Chondrocyte (in vitro differentiated cells): Measurements from ENCODE around the gene TBC1D16. TPM values are rescaled to one million over a fixed set of nuclear protein-coding genes. Genes with fewer than 3 reads are reported as not detected.

Experiments
- DNase-seq: peaks from one replicate; pipeline ENCODE4 v3.0.0; 2021; ENCODE audit warnings: mixed read lengths, low spot score
- H3K27ac Mint-ChIP-seq: one replicate; pipeline ENCODE4 v1.8.0; 2021; ENCODE audit warnings: mild to moderate bottlenecking, moderate library complexity, mixed read lengths; ENCODE audit not compliant: unreplicated experiment
- H3K27me3 Mint-ChIP-seq: 2 replicates; pipeline ENCODE4 v1.8.0; 2021; ENCODE audit warnings: low read depth, mixed read lengths
- H3K36me3 Mint-ChIP-seq: 2 replicates; pipeline ENCODE4 v1.8.0; 2021; ENCODE audit warnings: low read depth, mixed read lengths
- H3K4me1 Mint-ChIP-seq: 2 replicates; pipeline ENCODE4 v1.8.0; 2021; ENCODE audit warnings: low read depth, mild to moderate bottlenecking, mixed read lengths
- H3K4me3 Mint-ChIP-seq: one replicate; pipeline ENCODE4 v1.8.0; 2021; ENCODE audit warnings: mild to moderate bottlenecking, moderate library complexity, mixed read lengths; ENCODE audit not compliant: unreplicated experiment
- H3K9me3 Mint-ChIP-seq: 2 replicates; pipeline ENCODE4 v1.8.0; 2021; ENCODE audit warnings: low read depth, mixed read lengths
- total RNA-seq: library from RNA; stranded (reverse); gene quantifications from 3 replicates; pipeline ENCODE4 v1.2.1, GENCODE V29; 2021
- TF ChIP-seq, protein P1 (sequence below): fragments of 200-600 bp; sonication (generic); IDR thresholded peaks from 2 replicates; pipeline ENCODE4 v1.5.0; 2021; ENCODE audit warnings: antibody characterized with exemption, mild to moderate bottlenecking, moderate library complexity

Gene TBC1D16
- total RNA-seq, 1 donor from 2014 or later = 51.4 TPM

DNA sequence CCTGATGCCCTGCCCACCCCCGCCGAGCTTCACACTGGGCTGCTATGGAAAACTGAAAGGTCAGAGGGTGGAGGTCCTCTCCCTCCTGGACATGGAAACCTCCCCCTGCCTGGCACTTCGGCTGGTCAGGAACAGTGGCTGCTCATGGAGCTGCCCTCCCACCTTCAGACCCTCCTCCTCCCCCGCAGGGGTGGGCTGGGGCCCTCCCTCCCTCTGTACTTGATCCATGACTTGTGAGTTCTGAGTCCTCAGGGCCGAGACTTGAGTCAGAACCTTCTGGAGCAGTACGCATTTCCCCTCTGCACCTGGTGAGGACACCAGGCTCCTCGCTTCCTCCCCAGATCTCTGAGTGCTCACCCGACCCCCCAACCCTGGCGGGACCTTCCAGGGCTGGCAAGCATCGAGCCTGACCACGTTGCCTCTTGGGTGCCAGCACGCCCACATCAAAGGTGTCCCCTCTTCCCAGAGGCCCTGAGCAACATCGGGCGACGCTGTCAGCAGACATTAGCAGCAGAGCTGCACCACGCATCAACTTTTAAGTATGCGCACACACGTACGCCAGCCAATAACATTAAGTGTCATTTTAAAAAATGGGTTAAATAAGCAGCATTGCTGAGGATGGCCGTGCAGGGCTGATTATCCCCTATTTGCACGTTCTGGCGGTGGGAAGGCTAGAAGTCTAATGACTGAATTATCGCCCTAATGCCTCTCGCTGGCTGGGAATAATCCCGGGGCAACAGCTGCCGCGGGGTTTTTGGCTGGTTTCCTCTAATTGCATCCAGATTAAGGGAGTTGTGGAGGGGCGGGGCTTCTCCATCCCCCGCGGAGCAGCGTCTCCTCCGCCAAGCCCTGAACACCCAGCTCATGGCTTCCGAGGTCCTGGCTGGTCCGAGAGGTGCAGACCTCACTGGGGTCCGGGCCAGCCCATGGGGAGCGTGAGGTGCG is 98.0 kb downstream of the TBC1D16 start:
- H3K27me3 Mint-ChIP-seq = no peaks in the 10 kb centered on the region
- no peak overlapping the region for H3K4me3 Mint-ChIP-seq
- no peak overlapping the region for H3K27ac Mint-ChIP-seq
- peak; percentile 90 for DNase-seq
- peaks cover 13% of the 10 kb centered on the region for H3K36me3 Mint-ChIP-seq
- no peaks in the 10 kb centered on the region for H3K9me3 Mint-ChIP-seq
- TF ChIP-seq, protein P1, sequence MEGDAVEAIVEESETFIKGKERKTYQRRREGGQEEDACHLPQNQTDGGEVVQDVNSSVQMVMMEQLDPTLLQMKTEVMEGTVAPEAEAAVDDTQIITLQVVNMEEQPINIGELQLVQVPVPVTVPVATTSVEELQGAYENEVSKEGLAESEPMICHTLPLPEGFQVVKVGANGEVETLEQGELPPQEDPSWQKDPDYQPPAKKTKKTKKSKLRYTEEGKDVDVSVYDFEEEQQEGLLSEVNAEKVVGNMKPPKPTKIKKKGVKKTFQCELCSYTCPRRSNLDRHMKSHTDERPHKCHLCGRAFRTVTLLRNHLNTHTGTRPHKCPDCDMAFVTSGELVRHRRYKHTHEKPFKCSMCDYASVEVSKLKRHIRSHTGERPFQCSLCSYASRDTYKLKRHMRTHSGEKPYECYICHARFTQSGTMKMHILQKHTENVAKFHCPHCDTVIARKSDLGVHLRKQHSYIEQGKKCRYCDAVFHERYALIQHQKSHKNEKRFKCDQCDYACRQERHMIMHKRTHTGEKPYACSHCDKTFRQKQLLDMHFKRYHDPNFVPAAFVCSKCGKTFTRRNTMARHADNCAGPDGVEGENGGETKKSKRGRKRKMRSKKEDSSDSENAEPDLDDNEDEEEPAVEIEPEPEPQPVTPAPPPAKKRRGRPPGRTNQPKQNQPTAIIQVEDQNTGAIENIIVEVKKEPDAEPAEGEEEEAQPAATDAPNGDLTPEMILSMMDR = no peak
- H3K4me1 Mint-ChIP-seq = peaks cover 14% of the 10 kb centered on the region

DNA sequence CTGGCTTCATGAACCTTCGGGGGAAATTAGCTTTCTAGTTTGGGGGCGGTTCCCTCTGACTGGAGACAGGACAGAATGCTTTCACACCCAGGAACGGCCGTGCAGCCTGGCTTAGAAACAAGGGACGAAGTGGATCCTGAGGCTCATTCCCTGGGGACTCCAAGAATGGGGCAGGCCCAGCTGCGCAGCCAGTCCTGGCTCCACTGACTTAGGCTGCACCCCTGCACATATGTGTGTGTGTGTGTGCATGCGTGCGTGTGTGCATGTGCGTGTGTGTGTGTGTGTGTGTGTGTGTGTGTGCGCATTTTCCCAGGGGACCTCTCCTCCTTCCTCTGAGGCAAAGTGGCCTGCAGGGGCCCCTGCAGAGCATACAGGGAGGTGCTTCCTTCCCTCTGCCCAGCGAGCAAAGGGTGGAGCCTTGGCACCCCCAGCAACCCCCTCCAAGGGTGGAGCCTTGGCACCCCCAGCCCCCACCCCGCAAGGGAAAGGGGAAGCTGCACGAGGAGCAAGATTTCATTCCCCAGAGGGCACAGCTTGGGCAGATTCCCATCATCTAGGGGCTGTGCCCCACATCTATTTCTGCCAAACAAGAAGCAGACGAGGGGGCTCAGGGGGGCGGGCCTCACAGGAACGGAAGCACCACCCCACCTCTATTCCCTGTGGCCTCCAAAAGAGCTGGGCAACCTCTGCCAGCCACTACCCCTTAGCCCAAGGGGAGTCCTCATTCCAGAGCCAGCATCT is 98.9 kb downstream of the TBC1D16 start:
- no peaks in the 10 kb centered on the region for H3K9me3 Mint-ChIP-seq
- peaks cover 14% of the 10 kb centered on the region for H3K4me1 Mint-ChIP-seq
- H3K27ac Mint-ChIP-seq = no peak overlapping the region
- TF ChIP-seq, protein P1 = no peak
- no peak for DNase-seq
- H3K27me3 Mint-ChIP-seq = no peaks in the 10 kb centered on the region
- peaks cover 13% of the 10 kb centered on the region for H3K36me3 Mint-ChIP-seq
- no peak overlapping the region for H3K4me3 Mint-ChIP-seq

DNA sequence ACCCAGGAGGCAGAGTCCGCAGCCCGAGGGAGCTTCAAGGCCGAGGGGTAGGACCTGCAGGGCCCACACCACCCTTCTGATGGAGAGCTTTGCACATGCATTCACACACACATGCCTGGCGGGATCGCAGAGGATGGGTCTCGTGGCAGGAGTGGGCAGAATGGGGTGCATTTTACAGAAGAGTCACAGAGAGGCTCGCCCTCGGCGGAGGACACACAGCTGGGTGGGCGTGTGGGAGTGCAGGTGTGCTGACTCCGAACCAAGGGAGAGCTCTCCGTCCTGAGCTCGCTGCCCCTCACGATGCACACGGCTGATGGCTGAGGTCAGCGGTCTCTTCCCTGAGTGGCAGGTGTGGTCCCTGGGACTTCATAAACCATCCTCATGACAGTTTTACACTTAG is 99.6 kb downstream of the TBC1D16 start:
- Mint-ChIP-seq H3K4me3 (no peak overlapping the region), H3K27ac (no peak overlapping the region), H3K4me1 (peaks cover 19% of the 10 kb centered on the region), H3K36me3 (peaks cover 13% of the 10 kb centered on the region), H3K9me3 (no peaks in the 10 kb centered on the region), H3K27me3 (no peaks in the 10 kb centered on the region)
- DNase-seq = no peak
- TF ChIP-seq, protein P1 = no peak

DNA sequence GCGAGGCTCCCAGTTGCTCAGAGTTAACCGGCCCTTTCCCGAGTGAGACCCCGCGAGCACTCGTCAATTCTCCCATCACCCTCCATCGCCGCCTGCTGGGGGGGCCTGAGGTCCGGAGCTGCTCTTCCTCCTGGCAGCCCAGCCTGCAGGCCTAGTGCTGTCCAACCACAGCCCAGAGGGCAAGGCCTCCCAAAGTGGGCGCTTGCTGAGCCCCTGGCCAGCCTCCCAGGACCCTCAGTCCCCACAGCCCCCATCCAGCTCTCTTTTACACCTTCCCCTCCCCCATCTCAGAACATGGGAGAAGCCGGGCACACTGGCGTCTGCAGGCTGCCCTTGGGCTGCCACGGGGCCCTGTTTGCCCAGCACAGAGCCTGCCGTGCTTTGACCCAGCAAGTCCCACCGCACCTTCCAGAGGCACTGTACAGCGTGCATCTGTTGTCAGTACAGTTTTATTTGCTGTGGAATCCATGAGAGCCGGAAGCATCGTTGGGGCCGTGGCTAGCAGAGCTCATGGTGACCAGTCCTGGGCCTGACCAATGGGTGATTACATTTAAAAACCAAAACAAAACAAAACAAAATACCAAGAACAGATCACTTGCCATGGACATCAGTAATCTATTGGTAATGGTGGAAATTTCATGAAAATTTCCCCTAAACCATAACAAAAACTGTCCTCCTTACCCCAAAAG is 100.3 kb downstream of the TBC1D16 start:
- DNase-seq = no peak
- Mint-ChIP-seq H3K27me3 (peaks cover 3% of the 10 kb centered on the region), H3K27ac (no peak overlapping the region), H3K4me3 (no peak overlapping the region), H3K9me3 (no peaks in the 10 kb centered on the region), H3K4me1 (peaks cover 24% of the 10 kb centered on the region), H3K36me3 (peaks cover 10% of the 10 kb centered on the region)
- TF ChIP-seq, protein P1 = no peak

DNA sequence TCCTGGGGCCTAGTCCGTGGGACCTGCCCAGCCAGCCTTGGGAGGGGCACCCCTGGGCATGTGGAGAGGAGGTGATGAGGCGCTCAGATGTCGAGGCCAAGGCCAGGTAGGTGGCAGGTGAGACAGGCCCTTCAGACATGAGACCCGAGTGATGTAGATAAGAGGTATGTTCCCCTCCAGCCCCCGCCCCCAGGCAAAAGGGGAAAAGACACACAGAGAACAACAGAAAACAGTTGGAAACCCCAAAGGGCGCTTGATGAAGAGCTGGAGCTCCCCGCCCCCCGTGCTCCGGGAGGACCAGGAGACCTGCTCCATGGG is 101.1 kb downstream of the TBC1D16 start:
- peaks cover 24% of the 10 kb centered on the region for H3K4me1 Mint-ChIP-seq
- no peak overlapping the region for H3K27ac Mint-ChIP-seq
- H3K9me3 Mint-ChIP-seq = no peaks in the 10 kb centered on the region
- TF ChIP-seq, protein P1 = no peak
- no peak overlapping the region for H3K4me3 Mint-ChIP-seq
- peaks cover 3% of the 10 kb centered on the region for H3K36me3 Mint-ChIP-seq
- H3K27me3 Mint-ChIP-seq = peaks cover 3% of the 10 kb centered on the region
- no peak for DNase-seq
